WTC11 (cell line): ENCODE measurements around the gene IVD.

Experiments
- NFYB ChIP-seq: sonication (generic); formaldehyde crosslinking; conservative IDR thresholded peaks from 2 replicates; pipeline ENCODE4 v1.8.0; 2022; ENCODE audit warnings: low read depth, missing genetic modification reagents
- TF ChIP-seq, protein P1 (sequence below): fragments of 200-600 bp; IDR thresholded peaks from 2 replicates; pipeline ENCODE4 v1.8.0; 2022; ENCODE audit warnings: antibody characterized with exemption

DNA sequence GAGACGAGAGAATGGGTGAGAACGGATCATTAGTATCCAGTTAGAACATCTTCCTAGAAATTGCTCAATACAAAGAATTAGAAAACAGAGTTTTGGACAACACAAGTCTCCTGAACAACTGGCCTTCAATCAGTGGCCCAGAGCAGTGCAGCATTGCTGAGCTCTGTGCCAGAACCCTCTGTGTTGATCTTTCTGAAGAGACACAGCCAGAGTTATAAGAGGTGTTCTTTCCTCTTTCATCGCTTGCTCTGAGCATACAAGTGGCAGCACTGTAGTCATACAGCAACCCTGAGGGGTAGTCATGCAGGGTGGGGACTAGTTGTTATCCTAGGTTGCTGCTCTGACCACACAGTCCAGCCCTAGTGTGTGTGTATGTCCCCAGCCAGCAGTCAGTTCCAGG is 19.1 kb upstream of the IVD start:
- TF ChIP-seq, protein P1, sequence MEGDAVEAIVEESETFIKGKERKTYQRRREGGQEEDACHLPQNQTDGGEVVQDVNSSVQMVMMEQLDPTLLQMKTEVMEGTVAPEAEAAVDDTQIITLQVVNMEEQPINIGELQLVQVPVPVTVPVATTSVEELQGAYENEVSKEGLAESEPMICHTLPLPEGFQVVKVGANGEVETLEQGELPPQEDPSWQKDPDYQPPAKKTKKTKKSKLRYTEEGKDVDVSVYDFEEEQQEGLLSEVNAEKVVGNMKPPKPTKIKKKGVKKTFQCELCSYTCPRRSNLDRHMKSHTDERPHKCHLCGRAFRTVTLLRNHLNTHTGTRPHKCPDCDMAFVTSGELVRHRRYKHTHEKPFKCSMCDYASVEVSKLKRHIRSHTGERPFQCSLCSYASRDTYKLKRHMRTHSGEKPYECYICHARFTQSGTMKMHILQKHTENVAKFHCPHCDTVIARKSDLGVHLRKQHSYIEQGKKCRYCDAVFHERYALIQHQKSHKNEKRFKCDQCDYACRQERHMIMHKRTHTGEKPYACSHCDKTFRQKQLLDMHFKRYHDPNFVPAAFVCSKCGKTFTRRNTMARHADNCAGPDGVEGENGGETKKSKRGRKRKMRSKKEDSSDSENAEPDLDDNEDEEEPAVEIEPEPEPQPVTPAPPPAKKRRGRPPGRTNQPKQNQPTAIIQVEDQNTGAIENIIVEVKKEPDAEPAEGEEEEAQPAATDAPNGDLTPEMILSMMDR, result no peak
- no peak for TF ChIP-seq NFYB (CRISPR knock-in tag)
